CD14-positive monocyte (primary cell): ENCODE data around the gene TOP2A. TPM values are rescaled to one million over a fixed set of nuclear protein-coding genes. Genes with fewer than 3 reads are reported as not detected.

ENCODE experiments used
- DNase-seq, 3 donors: peaks; one replicate each; pipeline ENCODE4 v3.0.0-alpha.2; 2011 to 2022
- H2AFZ ChIP-seq: 2 replicates; pipeline ENCODE4 v1.6.0; 2012; ENCODE audit warnings: mild to moderate bottlenecking, low read depth, low read length, inconsistent platforms; ENCODE audit not compliant: insufficient read depth, poor library complexity, severe bottlenecking
- H3K27ac ChIP-seq, 2 donors: 1 replicate in 1 of 2; 2 replicates in 1 of 2; pipeline ENCODE4 v1.5.1; 2012 to 2013; ENCODE audit warnings: low read length in 2 of 2, control low read depth in 1 of 2, inconsistent platforms in 1 of 2, low read depth in 1 of 2, mild to moderate bottlenecking in 1 of 2
- H3K27me3 ChIP-seq, 2 donors: one replicate each; pipeline versions ENCODE4 v1.6.0 to v1.6.1; 2011 to 2013; ENCODE audit warnings: low read length in 2 of 2; ENCODE audit not compliant: control insufficient read depth in 2 of 2, insufficient read depth in 2 of 2
- H3K36me3 ChIP-seq, 2 donors: replicated peaks in 1 of 2; 1 replicate in 1 of 2; 2 replicates in 1 of 2; pipeline versions ENCODE4 v1.5.1 to v1.6.1; 2012 to 2013; ENCODE audit warnings: low read length in 2 of 2, control low read depth in 1 of 2, inconsistent platforms in 1 of 2, mild to moderate bottlenecking in 1 of 2; ENCODE audit not compliant: insufficient read depth in 2 of 2, control insufficient read depth in 1 of 2
- H3K4me1 ChIP-seq, 2 donors: 1 replicate in 1 of 2; 2 replicates in 1 of 2; pipeline versions ENCODE4 v1.5.1 to v1.6.1; 2012 to 2013; ENCODE audit warnings: low read length in 2 of 2, control low read depth in 1 of 2, inconsistent platforms in 1 of 2, mild to moderate bottlenecking in 1 of 2, moderate library complexity in 1 of 2; ENCODE audit not compliant: insufficient read depth in 2 of 2, control insufficient read depth in 1 of 2
- H3K4me2 ChIP-seq: replicated peaks from 2 replicates; pipeline ENCODE3; 2012; ENCODE audit warnings: low read length, moderate library complexity, mild to moderate bottlenecking; ENCODE audit not compliant: poor library complexity, severe bottlenecking; ENCODE audit errors: extremely low read depth
- H3K4me3 ChIP-seq, 3 experiments: fragments of 200-600 bp in 1 of 3; sonication (generic) in 1 of 3; replicated peaks in 1 of 3; 1 replicate in 2 of 3; 2 replicates in 1 of 3; pipeline ENCODE4 v1.5.1; 2011 to 2013; ENCODE audit warnings: low read length in 3 of 3, mild to moderate bottlenecking in 3 of 3, control low read depth in 2 of 3, low read depth in 2 of 3, inconsistent platforms in 1 of 3, moderate library complexity in 1 of 3
- H3K79me2 ChIP-seq: 2 replicates; pipeline ENCODE4 v1.6.0; 2012; ENCODE audit warnings: mild to moderate bottlenecking, control low read depth, inconsistent platforms, low read length, moderate library complexity; ENCODE audit not compliant: insufficient read depth
- H3K9ac ChIP-seq: 2 replicates; pipeline ENCODE4 v1.6.0; 2017; ENCODE audit warnings: low read length, mild to moderate bottlenecking; ENCODE audit not compliant: insufficient read depth, poor library complexity, severe bottlenecking
- H3K9me3 ChIP-seq, 2 donors: replicated peaks in 1 of 2; 1 replicate in 1 of 2; 2 replicates in 1 of 2; pipeline versions ENCODE4 v1.5.1 to v1.6.1; 2012 to 2013; ENCODE audit warnings: low read length in 2 of 2, control low read depth in 1 of 2; ENCODE audit not compliant: control insufficient read depth in 1 of 2, insufficient read depth in 1 of 2
- H4K20me1 ChIP-seq: 2 replicates; pipeline ENCODE4 v1.6.0; 2012; ENCODE audit warnings: mild to moderate bottlenecking, low read length, control low read depth, moderate library complexity; ENCODE audit not compliant: insufficient read depth
- H3K27ac Mint-ChIP-seq, 7 donors: one replicate each; pipeline ENCODE4 v1.8.0; 2020; ENCODE audit warnings: mild to moderate bottlenecking in 7 of 7, mixed read lengths in 7 of 7, moderate library complexity in 6 of 7, inconsistent platforms in 2 of 7
- H3K27me3 Mint-ChIP-seq, 3 donors: one replicate each; pipeline ENCODE4 v1.8.0; 2021 to 2022; ENCODE audit warnings: low read depth in 3 of 3, mild to moderate bottlenecking in 3 of 3, mixed read lengths in 3 of 3, moderate library complexity in 3 of 3, inconsistent platforms in 1 of 3
- H3K36me3 Mint-ChIP-seq, 2 donors: one replicate each; pipeline ENCODE4 v1.8.0; 2020; ENCODE audit warnings: mixed read lengths in 2 of 2, inconsistent platforms in 1 of 2, mild to moderate bottlenecking in 1 of 2
- H3K4me1 Mint-ChIP-seq: one replicate; pipeline ENCODE4 v1.8.0; 2020; ENCODE audit warnings: mild to moderate bottlenecking, mixed read lengths
- H3K4me3 Mint-ChIP-seq, 2 donors: one replicate each; pipeline ENCODE4 v1.8.0; 2020; ENCODE audit warnings: mild to moderate bottlenecking in 2 of 2, mixed read lengths in 2 of 2, moderate library complexity in 1 of 2
- H3K9me3 Mint-ChIP-seq, 7 donors: one replicate each; pipeline ENCODE4 v1.8.0; 2020 to 2022; ENCODE audit warnings: mixed read lengths in 7 of 7, mild to moderate bottlenecking in 6 of 7, moderate library complexity in 6 of 7, inconsistent platforms in 2 of 7
- CTCF ChIP-seq: fragments of 200-600 bp; IDR thresholded peaks from one replicate; pipeline ENCODE4 v1.8.0; 2022; ENCODE audit warnings: antibody characterized with exemption, mild to moderate bottlenecking
- WGBS: methylation state at CpG from one replicate; pipeline ENCODE4 v1.1.5; 2013; ENCODE audit warnings: missing lambda C conversion rate; ENCODE audit not compliant: insufficient coverage; 5-methylcytosine and 5-hydroxymethylcytosine counted together
- intact Hi-C, 2 donors: fragments of 100-400 bp; cut with micrococcal nuclease; formaldehyde crosslinking; loops; one replicate each; pipeline versions ENCODE4 v1.15.0 to v1.15.1; 2023
- polyA plus RNA-seq, 3 donors: library from polyadenylated mRNA; depleted of rRNA in 1 of 3; unstranded in 2 of 3; stranded (reverse) in 1 of 3; fragments of 300-500 nt in 2 of 3; fragments of >200 nt in 1 of 3; fragmentation: Illumina TruSeq in 2 of 3; gene quantifications; 1 replicate in 2 of 3; 2 replicates in 1 of 3; pipeline ENCODE4 v1.2.3, GENCODE V29; 2012 to 2021

TOP2A gene
- polyA plus RNA-seq, 3 donors, result 0.01 to 0.94 (median 0.28) TPM

GRCh38 chr17:40344421-40345160 lies 73.1 kb downstream of the TOP2A start:
- Mint-ChIP-seq H3K4me1 (peaks cover 68% of the 10 kb centered on the region), H3K27ac (peak overlapping the region in 6 of 7 donors; percentile 60 to 97 (median 79)), H3K9me3 (peaks cover 0 to 3% (median 0%) of the 10 kb centered on the region in 7 donors), H3K36me3 (peaks cover 52 to 69% of the 10 kb centered on the region in 2 donors), H3K4me3 (peak overlapping the region; percentile 95 to 99), H3K27me3 (peaks cover 2 to 6% (median 4%) of the 10 kb centered on the region in 3 donors)
- no peak overlapping the region for H2AFZ ChIP-seq
- TF ChIP-seq CTCF, result no peak
- peaks cover 24 to 50% of the 10 kb centered on the region in 2 donors for H3K36me3 ChIP-seq
- no peaks in the 10 kb centered on the region for H3K27me3 ChIP-seq
- intact Hi-C loops, result loop anchor here in 1 of 2 donors (5.0 kb wide), 1 partner anchor 37 kb away; the partner anchor contains the start of gene RARA
- no peaks in the 10 kb centered on the region for H3K9me3 ChIP-seq
- H3K79me2 ChIP-seq, result peaks cover 97% of the 10 kb centered on the region
- 25% methylated on average over 4 of the region's 7 CpGs for WGBS
- H3K4me3 ChIP-seq, result peak overlapping the region; percentile 66 to 99 (median 90)
- H3K9ac ChIP-seq, result peak overlapping the region; percentile 95
- H3K4me1 ChIP-seq, result peaks cover 70 to 80% of the 10 kb centered on the region in 2 donors
- H3K4me2 ChIP-seq, result peak overlapping the region; percentile 90
- H4K20me1 ChIP-seq, result peaks cover 96% of the 10 kb centered on the region
- peak overlapping the region; percentile 94 to 97 for H3K27ac ChIP-seq
- peak in 2 of 3 donors; percentile 53 to 72 for DNase-seq

- H3K27ac Mint-ChIP-seq, result peak overlapping the region; percentile 86 to 97 (median 90)
- Histone ChIP-seq H3K9me3 (no peaks in the 10 kb centered on the region), H3K36me3 (peaks cover 14 to 41% of the 10 kb centered on the region in 2 donors), H3K4me3 (peak overlapping the region; percentile 66 to 99 (median 90)), H3K27me3 (no peaks in the 10 kb centered on the region), H3K4me2 (peak overlapping the region; percentile 90), H2AFZ (no peak overlapping the region), H3K4me1 (peaks cover 79 to 83% of the 10 kb centered on the region in 2 donors), H3K79me2 (peaks cover 97% of the 10 kb centered on the region), H3K9ac (peak overlapping the region; percentile 95), H3K27ac (peak overlapping the region; percentile 94 to 97), H4K20me1 (peaks cover 84% of the 10 kb centered on the region)
- peaks cover 70% of the 10 kb centered on the region for H3K4me1 Mint-ChIP-seq
- WGBS, result 70% methylated on average over 2 of the region's 15 CpGs
- peak overlapping the region; percentile 95 to 99 for H3K4me3 Mint-ChIP-seq
- no peak for TF ChIP-seq CTCF
- H3K9me3 Mint-ChIP-seq, result peaks cover 0 to 3% (median 0%) of the 10 kb centered on the region in 7 donors
- H3K36me3 Mint-ChIP-seq, result peaks cover 48 to 65% of the 10 kb centered on the region in 2 donors
- DNase-seq, result no peak
- H3K27me3 Mint-ChIP-seq, result peaks cover 2 to 6% (median 4%) of the 10 kb centered on the region in 3 donors
- intact Hi-C loops, result loop anchor here (2.0 to 5.0 kb wide), 2 partner anchors 25 to 36 kb away; partner anchors contain the start of gene RARA (in 1 of the 2)
Observed at GRCh38 chr17:40343219-40344119, 74.2 kb downstream of the TOP2A start.
